Skin epidermis (tissue), 12 donors: Measurements from ENCODE around the gene SACS.
A peak's percentile ranks its signal among the peaks of the same experiment; 100 is the strongest.

Experiments used
- H3K27ac ChIP-seq, 21 experiments: fragments of 200-600 bp; sonication (generic) in 11 of 21; one replicate each; pipeline ENCODE4 v1.5.0; 2020; ENCODE audit warnings: mild to moderate bottlenecking in 3 of 21, inconsistent platforms in 2 of 21, moderate library complexity in 2 of 21
- H3K4me3 ChIP-seq, 7 experiments: fragments of 200-600 bp; sonication (generic) in 2 of 7; one replicate each; pipeline ENCODE4 v1.5.0; 2020; ENCODE audit warnings: inconsistent platforms in 2 of 7, mild to moderate bottlenecking in 2 of 7, moderate library complexity in 1 of 7

Gene SACS, protein sequence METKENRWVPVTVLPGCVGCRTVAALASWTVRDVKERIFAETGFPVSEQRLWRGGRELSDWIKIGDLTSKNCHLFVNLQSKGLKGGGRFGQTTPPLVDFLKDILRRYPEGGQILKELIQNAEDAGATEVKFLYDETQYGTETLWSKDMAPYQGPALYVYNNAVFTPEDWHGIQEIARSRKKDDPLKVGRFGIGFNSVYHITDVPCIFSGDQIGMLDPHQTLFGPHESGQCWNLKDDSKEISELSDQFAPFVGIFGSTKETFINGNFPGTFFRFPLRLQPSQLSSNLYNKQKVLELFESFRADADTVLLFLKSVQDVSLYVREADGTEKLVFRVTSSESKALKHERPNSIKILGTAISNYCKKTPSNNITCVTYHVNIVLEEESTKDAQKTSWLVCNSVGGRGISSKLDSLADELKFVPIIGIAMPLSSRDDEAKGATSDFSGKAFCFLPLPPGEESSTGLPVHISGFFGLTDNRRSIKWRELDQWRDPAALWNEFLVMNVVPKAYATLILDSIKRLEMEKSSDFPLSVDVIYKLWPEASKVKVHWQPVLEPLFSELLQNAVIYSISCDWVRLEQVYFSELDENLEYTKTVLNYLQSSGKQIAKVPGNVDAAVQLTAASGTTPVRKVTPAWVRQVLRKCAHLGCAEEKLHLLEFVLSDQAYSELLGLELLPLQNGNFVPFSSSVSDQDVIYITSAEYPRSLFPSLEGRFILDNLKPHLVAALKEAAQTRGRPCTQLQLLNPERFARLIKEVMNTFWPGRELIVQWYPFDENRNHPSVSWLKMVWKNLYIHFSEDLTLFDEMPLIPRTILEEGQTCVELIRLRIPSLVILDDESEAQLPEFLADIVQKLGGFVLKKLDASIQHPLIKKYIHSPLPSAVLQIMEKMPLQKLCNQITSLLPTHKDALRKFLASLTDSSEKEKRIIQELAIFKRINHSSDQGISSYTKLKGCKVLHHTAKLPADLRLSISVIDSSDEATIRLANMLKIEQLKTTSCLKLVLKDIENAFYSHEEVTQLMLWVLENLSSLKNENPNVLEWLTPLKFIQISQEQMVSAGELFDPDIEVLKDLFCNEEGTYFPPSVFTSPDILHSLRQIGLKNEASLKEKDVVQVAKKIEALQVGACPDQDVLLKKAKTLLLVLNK (N-terminal part only)

DNA sequence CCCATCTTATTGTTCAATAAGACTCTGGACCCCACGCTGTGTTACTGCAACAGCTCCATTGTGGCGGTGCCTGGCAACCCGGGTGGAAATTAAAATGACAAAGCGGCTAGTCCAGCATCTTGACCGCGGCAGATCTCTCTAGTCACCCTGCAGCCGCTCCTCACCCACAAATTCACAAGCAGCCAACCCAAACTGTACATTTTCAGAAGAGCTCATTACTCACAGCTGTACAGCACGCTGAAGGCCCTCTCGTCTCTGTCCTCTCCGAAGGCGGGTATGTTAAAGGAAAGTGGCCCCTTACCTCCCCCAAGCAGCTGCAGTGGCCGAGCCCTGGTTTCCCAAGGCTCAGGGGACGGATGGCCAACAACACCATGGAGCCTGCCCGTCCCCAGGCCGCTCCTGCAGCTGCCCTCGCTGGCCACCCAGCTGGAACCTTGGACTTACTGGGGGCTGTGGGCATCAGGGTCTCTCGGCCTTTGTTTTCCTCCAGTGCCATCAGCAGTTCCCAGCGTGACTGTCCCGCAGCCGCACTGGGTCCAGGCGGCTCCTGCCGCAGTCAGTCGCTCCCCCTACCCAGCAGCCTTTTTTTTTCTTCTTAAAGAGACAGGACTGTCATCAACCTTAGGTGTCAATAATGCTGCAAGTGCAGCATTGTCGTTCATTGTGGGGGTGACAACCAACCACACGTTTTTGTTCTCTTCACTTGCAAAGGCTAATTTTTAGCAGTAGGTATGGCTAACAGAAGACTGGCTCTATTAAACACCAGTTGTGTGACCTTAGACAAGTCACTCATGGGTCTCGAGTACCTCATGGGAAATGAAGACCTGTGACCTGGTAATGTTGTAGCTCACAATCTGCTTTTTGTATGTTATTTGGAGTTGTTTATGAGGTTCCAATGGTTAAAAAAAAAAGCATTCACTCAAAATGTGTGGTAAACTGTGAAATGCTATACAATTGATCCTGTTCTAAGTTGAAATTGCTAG is at the start of gene SACS:
Gene SACS, minus strand, starts transcription at position 532 of the 983 bp plus-strand sequence. CDS start 22,463 bp downstream, outside the sequence.
- Histone ChIP-seq H3K27ac (peak within 1 kb of the TSS in 6 of 21 experiments; percentile 34 to 59 (median 44)), H3K4me3 (peak within 1 kb of the TSS; percentile 9 to 38 (median 25))

DNA sequence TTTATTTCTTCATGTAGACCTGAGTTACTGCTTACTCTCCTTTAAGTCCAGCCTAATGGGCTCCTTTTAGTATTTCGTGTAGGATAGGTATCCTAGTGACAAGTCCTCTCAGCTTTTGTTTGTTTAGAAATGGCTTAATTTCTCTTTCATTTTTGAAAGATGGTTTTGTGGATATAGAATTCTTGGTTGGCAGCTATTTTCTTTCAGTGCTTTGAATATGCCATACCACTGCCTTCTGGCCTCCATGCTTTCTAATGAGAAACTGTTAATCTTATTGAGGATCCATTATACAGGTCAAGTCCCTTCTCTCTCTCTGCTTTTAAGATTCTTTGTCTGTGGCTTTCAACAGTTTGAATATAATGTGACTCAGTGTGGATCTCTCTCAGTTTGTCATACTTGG is 46.8 kb upstream of the SACS start:
- no peak overlapping the region for H3K4me3 ChIP-seq

DNA sequence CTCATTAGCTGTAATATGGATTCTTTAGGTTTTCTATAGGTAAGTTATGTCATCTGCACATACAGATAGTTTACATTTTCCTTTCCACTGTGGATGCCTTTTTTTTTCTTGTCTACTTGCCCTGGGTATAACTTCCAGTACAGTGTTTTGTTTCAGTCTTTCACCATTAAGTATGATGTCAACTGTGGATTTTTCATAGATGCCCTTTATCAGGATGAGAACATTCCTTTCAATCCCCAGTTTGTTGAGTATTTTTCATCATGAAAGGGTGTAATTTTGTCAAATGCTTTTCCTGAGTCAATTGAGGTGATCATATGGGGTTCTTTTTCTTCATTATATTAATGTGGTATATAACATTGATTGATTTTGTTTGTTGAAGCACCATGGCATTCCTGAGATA is 43.6 kb upstream of the SACS start:
- Histone ChIP-seq H3K27ac (no peak overlapping the region), H3K4me3 (no peak overlapping the region)

More for the DNA sequence above, 46.8 kb upstream of the SACS start:
- no peak overlapping the region for H3K27ac ChIP-seq

DNA sequence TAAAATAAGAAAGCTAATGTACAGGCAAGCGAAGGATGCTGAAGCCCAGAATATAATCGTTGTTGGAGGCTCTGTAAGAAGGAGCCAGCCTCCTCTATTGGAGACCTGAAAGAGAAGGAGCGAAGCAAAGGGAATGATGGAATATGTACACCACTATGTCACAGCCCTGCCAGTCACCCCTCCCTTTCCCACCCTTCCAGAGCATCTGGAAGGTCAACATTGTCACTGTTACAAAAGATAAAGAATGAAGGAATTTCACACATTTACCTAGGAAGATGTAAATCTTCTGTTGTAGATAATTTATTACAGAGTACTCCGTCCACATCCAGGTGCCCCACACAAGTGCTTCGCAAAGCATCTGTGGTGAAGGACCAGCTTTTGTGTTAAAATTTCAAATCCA is 39.7 kb upstream of the SACS start:
- no peak overlapping the region for H3K4me3 ChIP-seq

DNA sequence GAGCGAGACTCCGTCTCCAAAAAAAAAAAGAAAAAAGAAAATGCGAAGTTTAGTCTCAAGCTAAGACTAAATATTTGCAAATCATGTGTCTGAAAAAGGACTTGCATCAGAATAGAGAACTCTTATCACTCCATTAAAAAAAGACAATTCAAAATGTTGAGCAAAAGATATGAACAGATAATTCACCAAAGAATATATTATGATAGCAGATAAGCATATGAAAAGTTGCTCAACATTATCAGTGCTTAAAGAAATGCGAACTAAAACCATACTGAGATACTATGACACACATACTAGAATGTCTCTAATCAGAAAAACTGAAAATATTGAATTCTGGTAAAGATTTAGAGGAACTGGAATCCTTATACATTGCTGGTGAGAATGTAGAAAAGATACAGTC is 38.7 kb upstream of the SACS start:
- peak overlapping the region in 2 of 21 experiments; percentile 18 to 37 for H3K27ac ChIP-seq
- no peak overlapping the region for H3K4me3 ChIP-seq

More for the DNA sequence above, 39.7 kb upstream of the SACS start:
- H3K27ac ChIP-seq: peak overlapping the region in 1 of 21 experiments; percentile 8

DNA sequence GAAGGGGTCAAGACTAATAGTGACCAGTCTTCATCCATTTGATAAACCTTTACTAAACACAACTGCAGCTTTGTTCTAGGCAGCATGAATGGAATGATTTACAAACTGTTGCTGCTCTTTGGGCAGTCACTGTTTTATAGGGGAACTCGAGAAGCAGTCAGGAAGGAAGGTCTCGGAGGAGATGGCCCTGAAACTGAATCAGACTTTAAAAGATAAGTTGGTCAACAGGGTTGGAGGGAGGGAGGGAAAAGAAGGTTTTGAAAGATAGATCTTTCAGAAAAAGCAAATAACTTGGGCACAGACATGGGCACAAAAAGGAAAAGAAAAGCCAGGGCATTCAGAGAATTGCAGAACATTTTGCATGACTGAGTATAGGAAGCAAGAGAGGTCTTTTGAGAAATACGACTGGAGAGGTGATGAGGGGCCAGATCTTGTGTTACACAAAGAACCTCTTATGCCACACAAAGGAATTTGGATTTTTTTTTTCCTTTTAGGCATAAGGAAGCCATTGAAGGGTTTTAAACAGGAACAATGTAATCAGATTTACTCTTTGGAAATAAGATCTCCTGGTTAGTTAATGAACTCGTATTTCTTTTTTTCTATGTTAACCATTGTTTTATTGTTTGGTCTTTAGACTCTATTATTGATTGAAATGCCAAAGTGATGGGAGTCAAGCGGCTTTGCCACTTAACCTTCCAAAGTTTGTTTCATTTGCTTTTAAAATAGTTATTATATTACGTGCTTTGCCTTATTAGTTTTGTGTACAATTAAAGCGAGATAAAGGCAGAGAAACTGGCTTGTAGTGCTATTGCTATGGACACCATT is 37.5 kb upstream of the SACS start:
- Histone ChIP-seq H3K4me3 (no peak overlapping the region), H3K27ac (peak overlapping the region in 4 of 21 experiments; percentile 11 to 65 (median 20))

DNA sequence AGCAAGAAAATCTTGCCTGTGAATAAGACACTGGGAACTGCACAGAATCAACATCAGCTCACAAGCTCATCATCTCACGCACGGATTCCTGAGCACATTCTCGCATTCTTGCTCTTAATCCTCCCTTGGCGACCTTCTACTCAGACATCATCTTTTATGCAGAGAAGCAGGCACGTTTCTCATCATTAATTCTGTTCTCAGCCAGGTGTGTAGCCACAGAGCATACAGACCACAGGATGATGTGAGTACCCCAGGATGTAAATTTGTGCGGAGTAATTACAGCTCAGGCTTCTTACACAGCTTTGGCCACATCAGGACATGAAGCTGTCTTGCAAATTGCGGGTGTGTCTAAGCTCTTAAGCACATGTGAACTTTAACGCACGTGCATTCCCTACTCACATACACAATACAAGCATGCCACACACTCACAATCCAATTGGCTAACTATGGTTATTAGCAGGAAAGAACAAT is 36.5 kb upstream of the SACS start:
- peak overlapping the region in 5 of 21 experiments; percentile 6 to 65 (median 38) for H3K27ac ChIP-seq
- no peak overlapping the region for H3K4me3 ChIP-seq

DNA sequence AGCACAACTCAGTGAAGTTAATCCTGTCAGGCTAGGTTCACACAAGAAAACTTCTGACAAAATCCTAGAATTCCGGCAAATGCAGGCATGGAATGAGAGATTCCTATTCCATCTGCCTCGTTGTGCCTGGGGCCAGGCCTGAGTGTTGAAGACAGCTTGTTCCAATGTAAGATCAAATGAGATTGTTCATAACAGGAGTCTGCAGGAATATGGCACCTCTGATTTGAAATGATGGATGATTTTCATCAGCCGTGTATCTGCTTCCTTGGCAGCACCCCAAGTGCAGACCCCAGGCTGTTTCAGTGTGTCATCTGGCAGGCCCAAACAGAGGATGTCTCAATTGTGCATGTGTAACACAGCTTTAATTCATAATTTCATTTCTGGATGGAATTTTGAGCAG is 35.3 kb upstream of the SACS start:
- Histone ChIP-seq H3K27ac (peak overlapping the region in 2 of 21 experiments; percentile 55 to 65), H3K4me3 (no peak overlapping the region)

DNA sequence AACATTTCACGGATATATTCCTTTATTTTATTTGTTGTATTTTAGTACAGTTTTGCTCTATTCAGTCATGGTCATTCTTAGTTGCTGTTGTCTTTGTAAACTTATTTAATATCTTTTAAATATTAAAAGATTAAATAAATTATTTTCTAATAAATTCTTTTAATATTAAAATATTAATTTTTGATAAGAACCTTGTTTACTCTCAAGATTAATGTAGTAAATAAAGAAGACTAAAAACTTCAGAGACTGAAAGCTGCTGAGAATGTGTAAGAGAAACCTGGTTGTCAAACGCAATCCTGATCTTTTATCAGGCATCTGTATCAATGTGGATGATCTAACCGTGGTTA is 34.4 kb upstream of the SACS start:
- Histone ChIP-seq H3K27ac (peak overlapping the region in 3 of 21 experiments; percentile 59 to 80 (median 72)), H3K4me3 (no peak overlapping the region)

DNA sequence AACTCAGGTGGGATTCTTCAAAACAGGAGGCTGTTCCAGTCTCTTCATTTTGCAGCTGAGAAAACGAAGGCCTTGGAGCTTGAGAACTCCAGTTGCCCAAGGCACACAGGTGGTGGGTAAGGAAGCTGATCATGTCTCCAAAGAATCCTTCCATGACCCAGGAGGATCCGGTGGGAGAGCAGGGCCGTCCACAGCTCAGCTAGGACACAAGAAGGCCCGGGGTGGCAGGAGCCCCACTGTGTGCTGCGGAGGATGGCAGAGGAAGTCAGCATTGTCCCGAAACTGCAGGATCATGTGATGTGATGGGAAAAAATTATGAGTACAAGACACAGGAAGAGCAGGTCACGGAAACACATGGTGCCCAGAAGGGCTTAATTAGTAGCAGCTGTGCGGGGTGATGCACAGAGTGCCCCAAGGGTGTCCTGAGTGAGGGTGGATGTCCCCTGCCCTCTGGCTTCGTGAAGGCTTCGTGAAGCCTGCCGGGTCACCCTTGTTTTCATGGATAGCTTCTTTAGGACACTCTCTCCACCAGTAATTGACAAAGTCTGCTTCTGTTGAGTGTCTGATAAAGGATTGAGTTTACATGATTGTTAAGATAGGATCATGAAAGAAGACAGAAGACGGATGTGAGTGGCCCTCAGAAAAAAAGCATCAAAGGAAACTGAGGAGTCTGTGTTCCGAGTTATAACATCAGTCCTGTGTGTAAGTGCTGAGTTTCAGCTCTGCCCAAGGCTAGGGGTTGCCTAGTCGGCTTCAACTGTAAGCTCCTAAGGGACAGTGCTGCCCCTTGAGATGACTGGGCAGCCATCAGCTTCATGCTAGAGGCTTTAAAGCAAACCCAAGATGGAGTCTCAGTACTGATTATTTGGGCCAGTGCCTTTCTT is 33.8 kb upstream of the SACS start:
- Histone ChIP-seq H3K27ac (peak overlapping the region in 11 of 21 experiments; percentile 8 to 80 (median 50)), H3K4me3 (peak overlapping the region in 1 of 7 experiments; percentile 32)

DNA sequence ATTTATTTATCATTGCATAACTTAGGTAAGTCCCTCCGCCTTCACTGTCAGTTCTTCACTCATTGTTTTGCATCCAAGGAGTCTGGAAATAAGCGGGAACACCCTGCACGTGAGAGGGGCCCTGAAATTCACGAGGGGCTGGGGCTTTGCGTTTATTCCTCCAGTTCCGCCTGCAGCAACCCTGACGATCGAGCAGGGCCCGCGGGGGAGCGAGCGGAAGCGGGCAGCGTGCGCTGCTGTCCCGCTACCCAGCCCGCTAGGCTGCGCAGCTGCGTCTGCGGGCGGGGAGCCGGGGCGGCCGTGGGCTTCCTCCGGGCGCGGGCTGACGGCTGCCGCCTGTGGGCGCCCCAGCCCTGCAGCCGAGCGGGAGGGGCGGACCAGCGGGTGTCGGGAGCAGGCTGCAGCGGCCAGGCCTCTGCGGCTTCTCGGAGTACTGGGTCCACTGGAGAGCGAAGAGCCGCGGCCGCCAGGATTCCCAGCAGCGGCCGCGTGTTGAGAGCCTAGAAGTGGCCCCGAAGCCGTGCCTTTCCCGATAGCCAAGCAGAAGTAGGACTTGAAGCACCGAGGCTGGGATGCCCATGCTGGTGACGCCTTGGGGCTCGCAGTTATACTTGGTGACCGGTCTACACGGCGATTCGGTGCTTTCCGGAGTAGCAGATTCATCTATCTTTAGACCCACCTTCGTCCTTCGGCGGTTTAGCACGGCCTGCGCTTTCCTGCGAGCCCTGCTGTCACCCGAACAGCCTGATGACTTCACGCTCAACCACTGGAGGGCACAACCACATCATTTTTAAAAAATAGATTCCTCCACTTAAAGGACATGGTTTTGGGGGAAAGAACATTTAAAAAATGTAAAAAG is 32.9 kb upstream of the SACS start:
- peak overlapping the region in 19 of 21 experiments; percentile 11 to 84 (median 68) for H3K27ac ChIP-seq
- peak overlapping the region; percentile 28 to 44 (median 32) for H3K4me3 ChIP-seq

DNA sequence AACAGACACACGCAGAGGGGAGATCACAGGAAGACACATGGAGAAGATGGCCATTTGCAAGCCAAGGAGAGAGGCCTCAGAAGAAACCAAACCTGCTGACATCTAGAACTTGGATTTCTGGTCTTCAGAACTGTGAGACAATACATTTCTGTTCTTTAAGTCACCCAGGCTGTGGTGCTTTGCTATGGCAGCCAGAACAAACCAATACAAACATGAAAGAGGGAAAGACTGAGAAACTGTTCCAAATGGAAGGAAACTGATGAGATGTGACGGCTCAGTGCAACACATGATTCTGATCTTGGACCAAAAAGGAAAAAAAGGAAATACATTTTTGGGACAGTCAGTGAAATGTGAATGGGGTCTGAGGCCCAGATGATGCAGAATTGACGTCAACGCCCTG is 30.2 kb upstream of the SACS start:
- no peak overlapping the region for H3K4me3 ChIP-seq
- H3K27ac ChIP-seq: no peak overlapping the region

DNA sequence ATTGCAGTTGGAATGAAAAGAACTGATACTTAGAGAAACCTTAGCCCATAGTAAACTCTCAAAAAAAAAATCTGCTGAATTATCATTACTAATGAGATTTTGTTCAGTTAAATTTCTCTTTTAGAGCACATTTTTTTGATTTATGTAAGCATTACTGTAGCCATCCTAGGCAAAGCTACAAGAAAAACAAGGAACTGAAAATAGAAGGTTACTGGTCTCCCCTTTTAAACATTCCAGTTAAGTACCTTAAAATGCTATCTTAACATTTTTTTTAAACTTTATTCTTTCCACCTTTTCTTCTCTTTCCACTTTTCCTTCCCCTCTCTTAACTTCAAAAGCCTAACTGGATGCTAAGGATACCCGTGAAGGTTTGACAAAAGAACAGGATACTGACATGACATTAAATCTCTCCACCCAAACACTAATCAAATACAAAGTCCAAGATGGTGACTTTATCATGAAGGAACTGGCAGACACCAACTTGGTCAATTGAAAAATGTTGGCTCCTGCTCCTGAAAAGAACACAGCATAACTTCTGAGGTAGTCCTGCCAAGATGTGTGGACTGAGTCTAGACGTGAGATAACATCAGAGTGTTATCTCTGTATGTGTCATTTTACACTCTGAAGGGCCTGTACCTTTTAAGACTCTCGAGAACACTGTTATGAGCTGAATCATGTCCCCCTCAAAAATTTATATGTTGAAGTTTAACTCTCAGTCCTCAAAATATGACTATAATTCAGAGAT is 29.5 kb upstream of the SACS start:
- Histone ChIP-seq H3K27ac (no peak overlapping the region), H3K4me3 (no peak overlapping the region)

DNA sequence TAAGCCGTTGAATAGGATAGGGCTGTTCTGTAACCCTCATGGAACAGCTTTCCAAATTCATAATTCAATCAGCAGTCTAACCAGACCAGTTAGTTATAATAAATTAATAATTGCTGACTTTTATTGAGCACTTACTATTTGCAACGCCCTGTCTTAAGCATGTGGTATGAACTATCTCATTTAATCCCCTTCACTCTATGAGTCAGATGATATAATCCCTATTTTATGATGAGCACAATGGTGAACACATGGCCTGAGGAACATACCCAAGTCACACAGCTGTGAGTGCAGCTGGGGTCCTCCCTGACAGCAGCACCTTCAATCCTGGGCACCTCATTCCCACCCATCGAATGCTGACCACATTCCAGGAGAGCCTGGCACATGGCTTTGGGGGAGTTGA is 28.0 kb upstream of the SACS start:
- H3K27ac ChIP-seq: no peak overlapping the region

DNA sequence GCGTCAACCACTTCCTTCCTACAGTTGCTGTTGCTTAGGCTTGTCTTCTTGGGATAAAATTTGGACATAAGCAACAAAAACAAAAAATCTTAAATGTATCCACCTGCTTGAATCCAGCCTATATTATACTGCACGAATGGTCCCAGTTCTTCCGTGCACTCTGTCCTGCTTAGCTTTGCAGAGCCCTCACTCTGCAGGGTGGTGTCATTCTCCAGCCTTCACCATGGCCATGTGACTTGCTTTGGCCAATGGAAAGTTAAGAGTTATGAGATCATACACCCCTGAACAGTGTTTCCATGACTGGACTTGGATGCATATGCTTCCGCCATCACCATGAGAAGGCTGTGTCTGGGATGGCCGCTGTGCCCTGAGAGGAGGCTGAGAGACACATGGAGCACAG is 27.4 kb upstream of the SACS start:
- Histone ChIP-seq H3K27ac (no peak overlapping the region), H3K4me3 (no peak overlapping the region)

More for the DNA sequence above, 28.0 kb upstream of the SACS start:
- no peak overlapping the region for H3K4me3 ChIP-seq
